ENCODE measurements around the gene TCEAL7. TPM values are rescaled to one million over a fixed set of nuclear protein-coding genes. Genes with fewer than 3 reads are reported as not detected.

Gene TCEAL7
- total RNA-seq, 1 experiment from 2014 or later: not detected

- H3K36me3 ChIP-seq (ENCODE audit: low read depth): no peaks in the 10 kb centered on the region
- no TSS peak for BruUV-seq (replicated peaks)
- H3K9me3 ChIP-seq (ENCODE audit: insufficient read depth, low read depth): no peaks in the 10 kb centered on the region
- ChIA-PET POLR2A (ENCODE audit: unreplicated experiment) (interaction anchor here (0.5 to 0.6 kb wide), 2 partner anchors 27 to 780 kb away, joined by 3 read pairs; partner anchors contain the start of gene SLC25A53), CTCF (no interaction called here)
- peak overlapping the region; percentile 62 for H3K4me3 ChIP-seq
- DNase-seq: no peak
- peak overlapping the region; percentile 82 for H2AFZ ChIP-seq
- peak overlapping the region; percentile 80 for H3K4me2 ChIP-seq
- H3K9me2 ChIP-seq (ENCODE audit: insufficient read depth): no peaks in the 10 kb centered on the region
- 0 out of 2 replicates have a peak, but pooled peaks cover 6% of the 10 kb centered on the region for H3K79me2 ChIP-seq (ENCODE audit: low read depth)
- H3K27ac ChIP-seq: no peak overlapping the region
- H3K4me1 ChIP-seq (replicated peaks; ENCODE audit: insufficient read depth): peaks cover 5% of the 10 kb centered on the region; the same call in 1 of the 2 replicates
- H4K20me1 ChIP-seq (ENCODE audit: insufficient read depth): no peaks in the 10 kb centered on the region
- H3K27me3 ChIP-seq (ENCODE audit: insufficient read depth, low read depth): no peaks in the 10 kb centered on the region
- intact Hi-C loops (cut with micrococcal nuclease; ENCODE audit: unreplicated experiment): no loop called here
- H3F3A ChIP-seq (ENCODE audit: insufficient read depth, low read depth): no peaks in the 10 kb centered on the region
- TF ChIP-seq CTCF (conservative IDR thresholded peaks at IDR 0.05) (no peak), EZH2 (IDR thresholded peaks at IDR 0.05; ENCODE audit: low read depth) (no peak)
These were observed 46.9 kb downstream of the TCEAL7 start for GRCh38 chrX:103376979-103377324.

GRCh38 chrX:103378990-103379389, 49.0 kb downstream of the TCEAL7 start:
- no peaks in the 10 kb centered on the region for H3F3A ChIP-seq (ENCODE audit: insufficient read depth, low read depth)
- H4K20me1 ChIP-seq (ENCODE audit: insufficient read depth): no peaks in the 10 kb centered on the region
- BruUV-seq (replicated peaks): no TSS peak
- no peaks in the 10 kb centered on the region for H3K4me1 ChIP-seq (replicated peaks; ENCODE audit: insufficient read depth)
- H3K4me3 ChIP-seq: no peak overlapping the region
- no peak overlapping the region for H3K27ac ChIP-seq
- no peak for DNase-seq
- no peaks in the 10 kb centered on the region for H3K27me3 ChIP-seq (ENCODE audit: insufficient read depth, low read depth)
- POLR2A ChIA-PET (ENCODE audit: unreplicated experiment): no interaction called here
- H2AFZ ChIP-seq: no peak overlapping the region
- no peak for TF ChIP-seq CTCF (conservative IDR thresholded peaks at IDR 0.05)
- no peak for TF ChIP-seq EZH2 (IDR thresholded peaks at IDR 0.05; ENCODE audit: low read depth)
- CTCF ChIA-PET: no interaction called here
- no peak overlapping the region for H3K4me2 ChIP-seq
- no peaks in the 10 kb centered on the region for H3K9me3 ChIP-seq (ENCODE audit: insufficient read depth, low read depth)
- H3K36me3 ChIP-seq (ENCODE audit: low read depth): no peaks in the 10 kb centered on the region
- 0 out of 2 replicates have a peak, but pooled peaks cover 6% of the 10 kb centered on the region for H3K79me2 ChIP-seq (ENCODE audit: low read depth)
- intact Hi-C loops (cut with micrococcal nuclease; ENCODE audit: unreplicated experiment): no loop called here
- H3K9me2 ChIP-seq (ENCODE audit: insufficient read depth): no peaks in the 10 kb centered on the region

Other genes starting within 250 kb of the TCEAL7 start
- not detected in 2 replicates for gene NXF3, start 237.1 kb upstream of the TCEAL7 start, total RNA-seq (2021)
- 1.0 and 1.1 TPM in 2 replicates for gene BEX4, start 115.1 kb upstream of the TCEAL7 start, total RNA-seq (2021)
- 31.5 and 34.4 TPM in 2 replicates for gene TCEAL8, start 75.1 kb upstream of the TCEAL7 start, total RNA-seq (2021)
- gene TCEAL5, start 53.5 kb upstream of the TCEAL7 start, total RNA-seq (2021): not detected in 2 replicates
- gene BEX2, start 19.2 kb upstream of the TCEAL7 start, total RNA-seq (2021): 4.7 and 6.9 TPM in 2 replicates
- 44.4 and 57.1 TPM in 2 replicates for gene TCEAL9, start 26.3 kb downstream of the TCEAL7 start, total RNA-seq (2021)
- gene BEX3, start 46.3 kb downstream of the TCEAL7 start, total RNA-seq (2021): 120 and 130 TPM in 2 replicates
- gene RAB40A, start 189.2 kb downstream of the TCEAL7 start, total RNA-seq (2021): 0.90 and 1.0 TPM in 2 replicates

Measured in PC-9 (cell line).